ENCODE data around the gene PTPN18.
"Not testable (repeated sequence)": the region's sequence is repeated elsewhere in the genome, so short reads cannot be mapped to it uniquely, and the experiment has no call there.

Gene PTPN18

GRCh38 chr2:130406280-130406679, 50.4 kb downstream of the PTPN18 start:
- H3K27ac Mint-ChIP-seq (ENCODE audit: low read depth); H3K4me3 Mint-ChIP-seq; DNase-seq (ENCODE audit: low spot score in 2 of 2); H3K9me3 Mint-ChIP-seq; ATAC-seq (replicated peaks; ENCODE audit: extremely low read depth, poor library complexity, severe bottlenecking); H3K4me1 Mint-ChIP-seq; H3K27me3 Mint-ChIP-seq; H3K36me3 Mint-ChIP-seq (ENCODE audit: insufficient read depth): not testable (repeated sequence)

DNA sequence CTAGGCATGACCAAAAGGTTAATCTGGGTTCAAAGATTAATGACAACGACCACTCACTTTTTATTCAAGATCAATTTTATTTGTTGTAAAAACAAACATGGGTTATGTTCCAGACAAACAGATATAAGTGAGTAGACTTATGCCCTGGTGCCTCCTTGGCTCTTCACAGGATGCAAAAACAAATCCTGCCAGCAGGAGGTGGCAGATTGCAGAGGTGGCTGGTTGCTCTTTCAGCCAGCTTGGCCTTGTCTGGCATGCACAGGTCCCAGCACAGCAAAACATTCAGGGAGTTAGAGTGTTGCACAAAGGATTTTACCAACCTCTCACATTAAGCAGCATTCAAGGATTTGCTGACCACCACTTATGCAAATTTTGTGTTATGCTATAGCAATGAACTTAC, 60.8 kb downstream of the PTPN18 start:
- not testable (repeated sequence) for H3K27me3 Mint-ChIP-seq; H3K27ac Mint-ChIP-seq (ENCODE audit: low read depth); H3K4me1 Mint-ChIP-seq; DNase-seq (ENCODE audit: low spot score in 2 of 2); H3K36me3 Mint-ChIP-seq (ENCODE audit: insufficient read depth); H3K4me3 Mint-ChIP-seq; ATAC-seq (replicated peaks; ENCODE audit: extremely low read depth, poor library complexity, severe bottlenecking); H3K9me3 Mint-ChIP-seq

GRCh38 chr2:130418845-130419244, 63.0 kb downstream of the PTPN18 start:
- ATAC-seq (replicated peaks; ENCODE audit: extremely low read depth, poor library complexity, severe bottlenecking); H3K4me1 Mint-ChIP-seq; H3K36me3 Mint-ChIP-seq (ENCODE audit: insufficient read depth); H3K27ac Mint-ChIP-seq (ENCODE audit: low read depth); DNase-seq (ENCODE audit: low spot score in 2 of 2); H3K27me3 Mint-ChIP-seq; H3K9me3 Mint-ChIP-seq; H3K4me3 Mint-ChIP-seq: not testable (repeated sequence)

Measured in central memory CD8-positive, alpha-beta T cell (primary cell).